H1 (cell line): ENCODE results near the gene RNF220. TPM values are rescaled to one million over a fixed set of nuclear protein-coding genes. Genes with fewer than 3 reads are reported as not detected.

Experiments used
- CTCF ChIA-PET: fragments of 300-600 bp; sonication (Branson Sonifier 250); formaldehyde crosslinking; loops from one replicate; lab custom pipeline; 2021; ENCODE audit not compliant: partially characterized antibody; lab: Charles Lee
- POLR2A ChIA-PET: fragments of 300-600 bp; sonication (Branson Sonifier 250); formaldehyde crosslinking; loops from one replicate; lab custom pipeline; 2021; ENCODE audit warnings: inconsistent platforms; ENCODE audit not compliant: partially characterized antibody; lab: Charles Lee
- DNase-seq, 2 experiments: peaks; one replicate each; pipeline versions ENCODE4 v3.0.0 to v3.0.0-alpha.2; 2010 to 2022; ENCODE audit warnings: low spot score in 2 of 2, low read depth in 1 of 2, mixed read lengths in 1 of 2
- FAIRE-seq: peaks from 2 replicates; lab custom pipeline; 2011; peaks lifted over from hg19 to GRCh38; lab: Jason Lieb, UNC
- H2AFZ ChIP-seq: 2 replicates; pipeline ENCODE4 v1.8.1; 2012; ENCODE audit warnings: low read length, inconsistent platforms
- H2AK5ac ChIP-seq: 2 replicates; pipeline ENCODE4 v1.6.1; 2013; ENCODE audit warnings: low read depth, low read length
- H2BK120ac ChIP-seq: replicated peaks from 2 replicates; pipeline ENCODE3; 2013; ENCODE audit warnings: low read depth, low read length, inconsistent platforms
- H2BK12ac ChIP-seq: 2 replicates; pipeline ENCODE4 v1.6.1; 2013; ENCODE audit warnings: low read depth, low read length
- H2BK15ac ChIP-seq: 2 replicates; pipeline ENCODE4 v1.6.1; 2013; ENCODE audit warnings: low read length
- H2BK20ac ChIP-seq: 2 replicates; pipeline ENCODE4 v1.6.1; 2013; ENCODE audit warnings: low read length
- H2BK5ac ChIP-seq: 2 replicates; pipeline ENCODE4 v1.6.1; 2013; ENCODE audit warnings: low read depth, low read length
- H3K14ac ChIP-seq: 2 replicates; pipeline ENCODE4 v1.6.1; 2013; ENCODE audit warnings: inconsistent platforms; ENCODE audit not compliant: insufficient read length
- H3K18ac ChIP-seq: 2 replicates; pipeline ENCODE4 v1.6.1; 2013; ENCODE audit warnings: low read length; ENCODE audit errors: extremely low read depth
- H3K23ac ChIP-seq: 2 replicates; pipeline ENCODE4 v1.6.1; 2013; ENCODE audit warnings: inconsistent platforms; ENCODE audit not compliant: insufficient read length
- H3K23me2 ChIP-seq: 2 replicates; pipeline ENCODE4 v1.6.1; 2013; ENCODE audit warnings: low read depth, low read length
- H3K27ac ChIP-seq: 2 replicates; pipeline ENCODE4 v1.6.1; 2011; ENCODE audit warnings: low read depth, low read length, inconsistent platforms
- H3K27me3 ChIP-seq, 4 experiments: replicated peaks in 1 of 4; 1 replicate in 1 of 4; 2 replicates in 3 of 4; pipeline versions ENCODE4 v1.6.1 to v1.8.1; 2011 to 2013; ENCODE audit warnings: low read length in 3 of 4, mild to moderate bottlenecking in 3 of 4, inconsistent platforms in 2 of 4, mixed read lengths in 2 of 4, moderate library complexity in 1 of 4; ENCODE audit not compliant: control insufficient read depth in 3 of 4, insufficient read depth in 3 of 4; ENCODE audit errors: extremely low read depth in 1 of 4
- H3K36me3 ChIP-seq, 4 experiments: 2 replicates each; pipeline versions ENCODE4 v1.6.1 to v1.8.1; 2011 to 2013; ENCODE audit warnings: mild to moderate bottlenecking in 4 of 4, low read length in 3 of 4, moderate library complexity in 2 of 4, control low read depth in 1 of 4, inconsistent platforms in 1 of 4; ENCODE audit not compliant: insufficient read depth in 4 of 4, control insufficient read depth in 2 of 4
- H3K4ac ChIP-seq: replicated peaks from 2 replicates; pipeline ENCODE3; 2013; ENCODE audit warnings: low read length, low read depth, mixed read lengths, inconsistent platforms; ENCODE audit not compliant: insufficient read length
- H3K4me1 ChIP-seq, 4 experiments: replicated peaks in 1 of 4; 1 replicate in 1 of 4; 2 replicates in 3 of 4; pipeline versions ENCODE4 v1.6.1 to v1.8.1; 2011 to 2013; ENCODE audit warnings: low read length in 3 of 4, inconsistent platforms in 2 of 4, mixed read lengths in 1 of 4; ENCODE audit not compliant: insufficient read depth in 4 of 4, control insufficient read depth in 3 of 4
- H3K4me2 ChIP-seq, 2 experiments: 2 replicates each; pipeline versions ENCODE4 v1.6.1 to v1.8.1; 2011 to 2013; ENCODE audit warnings: low read depth in 2 of 2, low read length in 2 of 2, control low read depth in 1 of 2, inconsistent platforms in 1 of 2, mild to moderate bottlenecking in 1 of 2; ENCODE audit not compliant: insufficient read depth in 1 of 2
- H3K4me3 ChIP-seq, 4 experiments: fragments of 200-600, 300-600 bp in 1 of 4; sonication (generic), shearing (Covaris generic), sonication (Bioruptor Twin) in 1 of 4; 2 replicates each; pipeline versions ENCODE4 v1.5.1 to v1.8.1; 2011 to 2016; ENCODE audit warnings: low read length in 4 of 4, low read depth in 3 of 4, control low read depth in 2 of 4, inconsistent platforms in 2 of 4, mild to moderate bottlenecking in 2 of 4, mixed read lengths in 1 of 4, moderate library complexity in 1 of 4; ENCODE audit not compliant: insufficient read depth in 2 of 4; ENCODE audit errors: extremely low read depth in 1 of 4
- H3K56ac ChIP-seq: replicated peaks from 2 replicates; pipeline ENCODE3; 2013; ENCODE audit warnings: low read depth, mild to moderate bottlenecking, mixed read lengths, low read length, inconsistent platforms; ENCODE audit not compliant: insufficient read length
- H3K79me1 ChIP-seq: 2 replicates; pipeline ENCODE4 v1.6.1; 2013; ENCODE audit warnings: low read depth, low read length, control low read depth
- H3K79me2 ChIP-seq, 2 experiments: 2 replicates each; pipeline versions ENCODE4 v1.6.1 to v1.8.1; 2012 to 2013; ENCODE audit warnings: low read length in 2 of 2, mild to moderate bottlenecking in 2 of 2, inconsistent platforms in 1 of 2; ENCODE audit not compliant: insufficient read depth in 2 of 2, control insufficient read depth in 1 of 2
- H3K9ac ChIP-seq, 4 experiments: replicated peaks in 1 of 4; 1 replicate in 1 of 4; 2 replicates in 3 of 4; pipeline versions ENCODE4 v1.6.1 to v1.8.1; 2011 to 2013; ENCODE audit warnings: low read depth in 3 of 4, low read length in 3 of 4, control low read depth in 2 of 4, mild to moderate bottlenecking in 2 of 4, moderate library complexity in 2 of 4, inconsistent platforms in 1 of 4; ENCODE audit errors: extremely low read depth in 1 of 4
- H3K9me3 ChIP-seq, 2 experiments: 2 replicates each; pipeline versions ENCODE4 v1.6.1 to v1.8.1; 2012 to 2013; ENCODE audit warnings: mild to moderate bottlenecking in 2 of 2, moderate library complexity in 2 of 2, control low read depth in 1 of 2, inconsistent platforms in 1 of 2, low read depth in 1 of 2, low read length in 1 of 2, mixed read lengths in 1 of 2; ENCODE audit not compliant: insufficient read depth in 2 of 2
- H4K20me1 ChIP-seq, 2 experiments: replicated peaks in 1 of 2; 2 replicates each; pipeline versions ENCODE3 to v1.8.1; 2011 to 2013; ENCODE audit warnings: inconsistent platforms in 2 of 2, low read length in 2 of 2, mild to moderate bottlenecking in 1 of 2; ENCODE audit not compliant: insufficient read depth in 2 of 2, control insufficient read depth in 1 of 2
- H4K5ac ChIP-seq: 2 replicates; pipeline ENCODE4 v1.6.1; 2013; ENCODE audit warnings: low read length, low read depth, mixed read lengths, inconsistent platforms; ENCODE audit not compliant: insufficient read length
- H4K8ac ChIP-seq: 2 replicates; pipeline ENCODE4 v1.8.0; 2013; ENCODE audit warnings: mild to moderate bottlenecking, moderate library complexity, low read length, inconsistent platforms; ENCODE audit not compliant: insufficient read depth; ENCODE audit errors: extremely low read depth
- H4K91ac ChIP-seq: replicated peaks from 2 replicates; pipeline ENCODE3; 2013; ENCODE audit warnings: low read length, mixed read lengths, inconsistent platforms; ENCODE audit not compliant: insufficient read length
- GABPA ChIP-seq: IDR thresholded peaks from 2 replicates; pipeline ENCODE4 v1.6.1; 2011; ENCODE audit warnings: mild to moderate bottlenecking, low read length, moderate library complexity, borderline replicate concordance; ENCODE audit not compliant: insufficient read depth
- GTF2F1 ChIP-seq: IDR thresholded peaks from 2 replicates; pipeline ENCODE4 v1.6.1; 2012; ENCODE audit warnings: low read depth, low read length, improper control_type of control experiment, borderline replicate concordance
- POLR2A ChIP-seq, 2 experiments: IDR thresholded peaks; 1 replicate in 1 of 2; 2 replicates in 1 of 2; pipeline ENCODE4 v1.6.1; 2011; ENCODE audit warnings: low read depth in 2 of 2, low read length in 2 of 2, mild to moderate bottlenecking in 2 of 2; ENCODE audit errors: control extremely low read depth in 1 of 2
- SAP30 ChIP-seq: fragments of 300-600 bp; sonication (generic); IDR thresholded peaks from 2 replicates; pipeline ENCODE4 v1.7.1; 2012; ENCODE audit warnings: low read length, moderate library complexity, mild to moderate bottlenecking, inconsistent platforms; ENCODE audit not compliant: insufficient read depth, insufficient replicate concordance
- SIX5 ChIP-seq: IDR thresholded peaks from 2 replicates; pipeline ENCODE4 v1.6.1; 2011; ENCODE audit warnings: mild to moderate bottlenecking, low read depth, low read length
- TAF1 ChIP-seq: IDR thresholded peaks from 2 replicates; pipeline ENCODE4 v1.6.1; 2011; ENCODE audit warnings: mild to moderate bottlenecking, low read depth, low read length
- TBP ChIP-seq: IDR thresholded peaks from 2 replicates; pipeline ENCODE4 v1.6.1; 2011; ENCODE audit warnings: low read depth, low read length, improper control_type of control experiment
- WGBS, 2 experiments: shearing (Covaris generic) in 1 of 2; methylation state at CpG; one replicate each; pipeline versions ENCODE4 v1.1.6 to v1.1.7; 2013 to 2015; ENCODE audit warnings: low lambda C conversion rate in 2 of 2, mixed read lengths in 2 of 2, inconsistent platforms in 1 of 2, low coverage in 1 of 2, missing lambda C conversion rate in 1 of 2; ENCODE audit not compliant: insufficient replicate concordance in 2 of 2, insufficient coverage in 1 of 2, insufficient read length in 1 of 2; ENCODE audit errors: extremely low coverage in 1 of 2, missing lambda C conversion rate in 1 of 2; 5-methylcytosine and 5-hydroxymethylcytosine counted together
- polyA plus RNA-seq, 7 experiments: library from polyadenylated mRNA; depleted of rRNA in 3 of 7; stranded (reverse) in 5 of 7; unstranded in 2 of 7; fragments of >200 nt in 5 of 7; fragments of 200-250 nt in 2 of 7; gene quantifications; 1 replicate in 5 of 7; 2 replicates in 1 of 7; 4 replicates in 1 of 7; pipeline versions ENCODE4 v1.2.1 to v1.2.3, GENCODE V29; 2011 to 2013; ENCODE audit warnings: missing spikeins in 2 of 7, mixed read lengths in 2 of 7
- total RNA-seq: library from RNA; stranded (reverse); fragmentation: NEBNext Ultra II Directional; extraction: Animal tissue kit (Norgen Biotek cat#: 25700); gene quantifications from 2 replicates; pipeline ENCODE4 v1.2.1, GENCODE V29; 2021
- TF ChIP-seq, protein P1 (sequence below): IDR thresholded peaks from 2 replicates; pipeline ENCODE4 v1.6.1; 2012; ENCODE audit warnings: inconsistent platforms
- TF ChIP-seq, protein P2 (sequence below): IDR thresholded peaks from 2 replicates; pipeline ENCODE4 v1.6.1; 2012; ENCODE audit warnings: inconsistent platforms
- TF ChIP-seq, protein P3 (sequence below): IDR thresholded peaks from 2 replicates; pipeline ENCODE4 v1.6.1; 2012; ENCODE audit warnings: low read length, inconsistent platforms

The RNF220 gene
- total and polyA plus RNA-seq, 2 of the 8 experiments (the other 6 are each of a cell fraction or from before 2014, with no cell fraction given), result 123 to 160 TPM

DNA sequence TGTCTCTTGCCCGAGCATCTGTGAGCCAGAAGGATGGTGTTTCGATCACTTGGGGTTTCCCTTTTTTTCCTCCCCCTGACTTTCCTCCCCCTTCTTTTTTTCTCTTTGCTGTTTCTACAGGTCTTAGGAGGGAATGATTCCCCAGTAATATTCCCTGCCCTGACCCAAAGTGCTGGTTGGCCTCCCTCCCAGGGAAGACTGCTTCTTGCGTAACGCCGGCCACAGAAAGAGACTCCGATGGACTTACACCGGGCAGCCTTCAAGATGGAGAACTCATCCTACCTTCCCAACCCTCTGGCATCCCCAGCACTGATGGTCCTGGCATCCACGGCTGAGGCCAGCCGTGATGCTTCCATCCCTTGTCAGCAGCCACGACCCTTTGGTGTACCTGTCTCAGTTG, 6.8 kb downstream of the RNF220 start:
- Histone ChIP-seq H3K79me2 (peaks cover 0 to 46% of the 10 kb centered on the region in 2 experiments; a peak in 2 of 4 replicates), H3K9ac (no peak overlapping the region), H4K20me1 (peaks cover 10 to 28% of the 10 kb centered on the region in 2 experiments), H2AFZ (no peak overlapping the region), H4K8ac (no peak overlapping the region), H3K27ac (no peak overlapping the region), H3K36me3 (peaks cover 0 to 28% (median 8%) of the 10 kb centered on the region in 4 experiments; a peak in 4 of 8 replicates), H4K91ac (no peak overlapping the region), H3K56ac (no peak overlapping the region), H2BK5ac (no peak overlapping the region), H2BK120ac (no peak overlapping the region), H2BK20ac (no peak overlapping the region), H3K23me2 (peaks cover 22% of the 10 kb centered on the region), H3K14ac (no peak overlapping the region), H3K4ac (no peak overlapping the region), H3K27me3 (peaks cover 8 to 44% (median 31%) of the 10 kb centered on the region in 4 experiments; a peak in 6 of 7 replicates), H2BK15ac (no peak overlapping the region), H3K4me1 (peaks cover 7 to 11% (median 9%) of the 10 kb centered on the region in 4 experiments; a peak in 6 of 7 replicates), H3K18ac (no peak overlapping the region), H3K4me3 (no peak overlapping the region), H2AK5ac (no peak overlapping the region), H3K9me3 (no peaks in the 10 kb centered on the region), H3K23ac (no peak overlapping the region), H3K79me1 (peaks cover 9% of the 10 kb centered on the region; the same call in 1 of the 2 replicates), H4K5ac (no peak overlapping the region), H3K4me2 (no peak overlapping the region), H2BK12ac (no peak overlapping the region; the same call in 1 of the 2 replicates)
- 89% methylated on average over 10 of the region's 10 CpGs; no CpG with 5 or more reads in 1 of the 2 experiments for WGBS, 2 experiments
- TF ChIP-seq, protein P1, sequence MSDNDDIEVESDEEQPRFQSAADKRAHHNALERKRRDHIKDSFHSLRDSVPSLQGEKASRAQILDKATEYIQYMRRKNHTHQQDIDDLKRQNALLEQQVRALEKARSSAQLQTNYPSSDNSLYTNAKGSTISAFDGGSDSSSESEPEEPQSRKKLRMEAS, result no peak
- TF ChIP-seq, protein P2, sequence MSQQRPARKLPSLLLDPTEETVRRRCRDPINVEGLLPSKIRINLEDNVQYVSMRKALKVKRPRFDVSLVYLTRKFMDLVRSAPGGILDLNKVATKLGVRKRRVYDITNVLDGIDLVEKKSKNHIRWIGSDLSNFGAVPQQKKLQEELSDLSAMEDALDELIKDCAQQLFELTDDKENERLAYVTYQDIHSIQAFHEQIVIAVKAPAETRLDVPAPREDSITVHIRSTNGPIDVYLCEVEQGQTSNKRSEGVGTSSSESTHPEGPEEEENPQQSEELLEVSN, result no peak
- TF ChIP-seq TBP, result no peak
- TF ChIP-seq, protein P3, sequence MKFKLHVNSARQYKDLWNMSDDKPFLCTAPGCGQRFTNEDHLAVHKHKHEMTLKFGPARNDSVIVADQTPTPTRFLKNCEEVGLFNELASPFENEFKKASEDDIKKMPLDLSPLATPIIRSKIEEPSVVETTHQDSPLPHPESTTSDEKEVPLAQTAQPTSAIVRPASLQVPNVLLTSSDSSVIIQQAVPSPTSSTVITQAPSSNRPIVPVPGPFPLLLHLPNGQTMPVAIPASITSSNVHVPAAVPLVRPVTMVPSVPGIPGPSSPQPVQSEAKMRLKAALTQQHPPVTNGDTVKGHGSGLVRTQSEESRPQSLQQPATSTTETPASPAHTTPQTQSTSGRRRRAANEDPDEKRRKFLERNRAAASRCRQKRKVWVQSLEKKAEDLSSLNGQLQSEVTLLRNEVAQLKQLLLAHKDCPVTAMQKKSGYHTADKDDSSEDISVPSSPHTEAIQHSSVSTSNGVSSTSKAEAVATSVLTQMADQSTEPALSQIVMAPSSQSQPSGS, result no peak
- no peak for TF ChIP-seq GABPA
- no peak for TF ChIP-seq GTF2F1
- TF ChIP-seq POLR2A (IDR thresholded peaks at IDR 0.05; ENCODE audit: control extremely low read depth in 1 of 2, low read depth in 2 of 2, low read length in 2 of 2), result no peak
- no peak for TF ChIP-seq SAP30
- no peak for TF ChIP-seq SIX5
- TF ChIP-seq TAF1, result no peak
- POLR2A ChIA-PET, result interaction anchor here (1.0 kb wide), 1 partner anchor 12 kb away, joined by 3 read pairs; no protein-coding TSS in a partner anchor
- FAIRE-seq (no peak), DNase-seq (no peak)
- CTCF ChIA-PET, result interaction anchor here (1.9 kb wide), 1 partner anchor 33 kb away, joined by 7 read pairs; no protein-coding TSS in a partner anchor
